ENCODE results near the gene IMMP2L. TPM values are rescaled to one million over a fixed set of nuclear protein-coding genes. Genes with fewer than 3 reads are reported as not detected.

The IMMP2L gene
- total RNA-seq, 1 donor from 2014 or later = 21.5 TPM

- no peak overlapping the region for H3K4me3 Mint-ChIP-seq
- TF ChIP-seq EZH2phosphoT487 (IDR thresholded peaks at IDR 0.05) (no peak), EZH2 (IDR thresholded peaks at IDR 0.05) (no peak)
- TF ChIP-seq, protein P1, sequence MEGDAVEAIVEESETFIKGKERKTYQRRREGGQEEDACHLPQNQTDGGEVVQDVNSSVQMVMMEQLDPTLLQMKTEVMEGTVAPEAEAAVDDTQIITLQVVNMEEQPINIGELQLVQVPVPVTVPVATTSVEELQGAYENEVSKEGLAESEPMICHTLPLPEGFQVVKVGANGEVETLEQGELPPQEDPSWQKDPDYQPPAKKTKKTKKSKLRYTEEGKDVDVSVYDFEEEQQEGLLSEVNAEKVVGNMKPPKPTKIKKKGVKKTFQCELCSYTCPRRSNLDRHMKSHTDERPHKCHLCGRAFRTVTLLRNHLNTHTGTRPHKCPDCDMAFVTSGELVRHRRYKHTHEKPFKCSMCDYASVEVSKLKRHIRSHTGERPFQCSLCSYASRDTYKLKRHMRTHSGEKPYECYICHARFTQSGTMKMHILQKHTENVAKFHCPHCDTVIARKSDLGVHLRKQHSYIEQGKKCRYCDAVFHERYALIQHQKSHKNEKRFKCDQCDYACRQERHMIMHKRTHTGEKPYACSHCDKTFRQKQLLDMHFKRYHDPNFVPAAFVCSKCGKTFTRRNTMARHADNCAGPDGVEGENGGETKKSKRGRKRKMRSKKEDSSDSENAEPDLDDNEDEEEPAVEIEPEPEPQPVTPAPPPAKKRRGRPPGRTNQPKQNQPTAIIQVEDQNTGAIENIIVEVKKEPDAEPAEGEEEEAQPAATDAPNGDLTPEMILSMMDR (IDR thresholded peaks at IDR 0.05) = no peak
- H3K4me1 ChIP-seq = no peaks in the 10 kb centered on the region
- H3K27me3 ChIP-seq = no peaks in the 10 kb centered on the region
- no peak overlapping the region for H3K4me3 ChIP-seq
- H3K4me1 Mint-ChIP-seq = peaks cover 3% of the 10 kb centered on the region
- H3K27ac Mint-ChIP-seq = no peak overlapping the region
- no peak overlapping the region for H3K4me2 ChIP-seq
- no peaks in the 10 kb centered on the region for H4K20me1 ChIP-seq (ENCODE audit: low read depth)
- no peaks in the 10 kb centered on the region for H3K9me3 ChIP-seq (ENCODE audit: low read depth)
- H3K27ac ChIP-seq = no peak overlapping the region
- no peaks in the 10 kb centered on the region for H3K27me3 Mint-ChIP-seq (ENCODE audit: insufficient read depth, low read depth)
- H3K36me3 ChIP-seq = no peaks in the 10 kb centered on the region
- H3K36me3 Mint-ChIP-seq = no peaks in the 10 kb centered on the region
- DNase-seq (ENCODE audit: low spot score) = no peak
- H3K79me2 ChIP-seq (ENCODE audit: low read depth) = no peaks in the 10 kb centered on the region
- H3K9ac ChIP-seq = no peak overlapping the region
- no peak overlapping the region for H2AFZ ChIP-seq (replicated peaks)
- no peaks in the 10 kb centered on the region for H3K9me3 Mint-ChIP-seq
- no peaks in the 10 kb centered on the region for H3F3A ChIP-seq (ENCODE audit: low read depth)
Measured at GRCh38 chr7:111368381-111369065, 193.8 kb downstream of the IMMP2L start.

GRCh38 chr7:111364413-111364812, 197.9 kb downstream of the IMMP2L start:
- H3K4me2 ChIP-seq = no peak overlapping the region
- H3K27ac ChIP-seq = no peak overlapping the region
- H3K4me1 Mint-ChIP-seq = peaks cover 12% of the 10 kb centered on the region

GRCh38 chr7:111363099-111363498, 199.2 kb downstream of the IMMP2L start:
- no peaks in the 10 kb centered on the region for H3F3A ChIP-seq (ENCODE audit: low read depth)
- no peak overlapping the region for H3K9ac ChIP-seq
- no peaks in the 10 kb centered on the region for H3K27me3 ChIP-seq
- Mint-ChIP-seq H3K27ac (no peak overlapping the region), H3K4me1 (peaks cover 16% of the 10 kb centered on the region), H3K36me3 (no peaks in the 10 kb centered on the region), H3K4me3 (no peak overlapping the region), H3K27me3 (ENCODE audit: insufficient read depth, low read depth) (no peaks in the 10 kb centered on the region), H3K9me3 (no peaks in the 10 kb centered on the region)
- no peak overlapping the region for H3K27ac ChIP-seq
- H3K79me2 ChIP-seq (ENCODE audit: low read depth) = no peaks in the 10 kb centered on the region
- H3K9me3 ChIP-seq (ENCODE audit: low read depth) = no peaks in the 10 kb centered on the region
- TF ChIP-seq EZH2 (IDR thresholded peaks at IDR 0.05) (no peak), EZH2phosphoT487 (IDR thresholded peaks at IDR 0.05) (no peak)
- TF ChIP-seq, protein P1 (IDR thresholded peaks at IDR 0.05) = no peak
- no peaks in the 10 kb centered on the region for H3K36me3 ChIP-seq
- DNase-seq (ENCODE audit: low spot score) = no peak
- no peaks in the 10 kb centered on the region for H3K4me1 ChIP-seq
- H2AFZ ChIP-seq (replicated peaks) = no peak overlapping the region
- H4K20me1 ChIP-seq (ENCODE audit: low read depth) = no peaks in the 10 kb centered on the region
- no peak overlapping the region for H3K4me3 ChIP-seq
- no peak overlapping the region for H3K4me2 ChIP-seq

More at GRCh38 chr7:111364413-111364812, 197.9 kb downstream of the IMMP2L start:
- H3K27ac Mint-ChIP-seq = no peak overlapping the region
- no peaks in the 10 kb centered on the region for H3K36me3 Mint-ChIP-seq
- no peak for DNase-seq (ENCODE audit: low spot score)
- Histone ChIP-seq H3K27me3 (no peaks in the 10 kb centered on the region), H4K20me1 (ENCODE audit: low read depth) (no peaks in the 10 kb centered on the region), H3K4me3 (no peak overlapping the region), H3K79me2 (ENCODE audit: low read depth) (no peaks in the 10 kb centered on the region), H3K9ac (no peak overlapping the region), H3K36me3 (no peaks in the 10 kb centered on the region), H2AFZ (replicated peaks) (no peak overlapping the region), H3F3A (ENCODE audit: low read depth) (no peaks in the 10 kb centered on the region), H3K9me3 (ENCODE audit: low read depth) (no peaks in the 10 kb centered on the region), H3K4me1 (no peaks in the 10 kb centered on the region)
- H3K9me3 Mint-ChIP-seq = no peaks in the 10 kb centered on the region
- TF ChIP-seq, protein P1 (IDR thresholded peaks at IDR 0.05) = no peak
- TF ChIP-seq EZH2 (IDR thresholded peaks at IDR 0.05) = no peak
- TF ChIP-seq EZH2phosphoT487 (IDR thresholded peaks at IDR 0.05) = no peak
- no peak overlapping the region for H3K4me3 Mint-ChIP-seq
- no peaks in the 10 kb centered on the region for H3K27me3 Mint-ChIP-seq (ENCODE audit: insufficient read depth, low read depth)
